H9 (cell line): ENCODE results near the gene AATK. TPM values are rescaled to one million over a fixed set of nuclear protein-coding genes. Genes with fewer than 3 reads are reported as not detected.

Experiments
- DNase-seq: peaks from one replicate; pipeline ENCODE4 v3.0.0-alpha.2; 2017
- H2AFZ ChIP-seq: one replicate; pipeline ENCODE4 v1.6.1; 2013; ENCODE audit warnings: mild to moderate bottlenecking, low read length, control low read depth, moderate library complexity
- H2AK5ac ChIP-seq: 2 replicates; pipeline ENCODE4 v1.6.1; 2013; ENCODE audit warnings: low read length, control low read depth, mixed read lengths; ENCODE audit not compliant: insufficient read length
- H2BK120ac ChIP-seq: one replicate; pipeline ENCODE4 v1.6.1; 2013; ENCODE audit warnings: low read depth, mild to moderate bottlenecking, low read length, control low read depth, inconsistent platforms; ENCODE audit not compliant: poor library complexity, severe bottlenecking
- H2BK12ac ChIP-seq: 2 replicates; pipeline ENCODE4 v1.6.1; 2013; ENCODE audit warnings: low read length, control low read depth, mixed read lengths, low read depth; ENCODE audit not compliant: insufficient read length
- H2BK15ac ChIP-seq: 2 replicates; pipeline ENCODE4 v1.6.1; 2013; ENCODE audit warnings: low read depth, low read length, control low read depth
- H2BK20ac ChIP-seq: one replicate; pipeline ENCODE4 v1.6.1; 2013; ENCODE audit warnings: low read depth, mild to moderate bottlenecking, low read length, control low read depth, inconsistent platforms; ENCODE audit not compliant: poor library complexity, severe bottlenecking
- H2BK5ac ChIP-seq: 2 replicates; pipeline ENCODE4 v1.6.1; 2013; ENCODE audit warnings: low read length, control low read depth, mixed read lengths; ENCODE audit not compliant: insufficient read length
- H3K14ac ChIP-seq: 2 replicates; pipeline ENCODE4 v1.6.1; 2013; ENCODE audit warnings: low read length, control low read depth; ENCODE audit not compliant: insufficient read depth
- H3K18ac ChIP-seq: 2 replicates; pipeline ENCODE4 v1.6.1; 2013; ENCODE audit warnings: low read depth, mild to moderate bottlenecking, mixed read lengths, low read length, control low read depth; ENCODE audit not compliant: insufficient read length
- H3K23ac ChIP-seq: 2 replicates; pipeline ENCODE4 v1.6.1; 2013; ENCODE audit warnings: low read length, control low read depth, mixed read lengths, low read depth; ENCODE audit not compliant: insufficient read length
- H3K23me2 ChIP-seq: 2 replicates; pipeline ENCODE4 v1.6.1; 2013; ENCODE audit warnings: low read depth, mild to moderate bottlenecking, mixed read lengths, low read length, control low read depth; ENCODE audit not compliant: insufficient read length, poor library complexity, severe bottlenecking
- H3K27ac ChIP-seq: 2 replicates; pipeline ENCODE4 v1.5.1; 2013; ENCODE audit warnings: low read length, control low read depth, mixed read lengths, low read depth; ENCODE audit not compliant: insufficient read length
- H3K27me3 ChIP-seq: 2 replicates; pipeline ENCODE4 v1.6.1; 2013; ENCODE audit warnings: low read length, control low read depth, inconsistent platforms; ENCODE audit not compliant: insufficient read depth
- H3K4ac ChIP-seq: 2 replicates; pipeline ENCODE4 v1.6.1; 2013; ENCODE audit warnings: low read depth, mild to moderate bottlenecking, control low read depth, inconsistent platforms, low read length, moderate library complexity
- H3K4me1 ChIP-seq: 2 replicates; pipeline ENCODE4 v1.6.1; 2013; ENCODE audit warnings: low read length, control low read depth, inconsistent platforms; ENCODE audit not compliant: insufficient read depth
- H3K4me2 ChIP-seq: 2 replicates; pipeline ENCODE4 v1.6.1; 2013; ENCODE audit warnings: low read length, control low read depth, mixed read lengths; ENCODE audit not compliant: insufficient read length, insufficient read depth
- H3K56ac ChIP-seq: 2 replicates; pipeline ENCODE4 v1.6.1; 2013; ENCODE audit warnings: low read depth, mild to moderate bottlenecking, mixed read lengths, low read length, control low read depth; ENCODE audit not compliant: insufficient read length
- H3K79me1 ChIP-seq: 2 replicates; pipeline ENCODE4 v1.6.1; 2013; ENCODE audit warnings: low read depth, mild to moderate bottlenecking, moderate library complexity, low read length, control low read depth, inconsistent platforms; ENCODE audit not compliant: insufficient read depth, poor library complexity, severe bottlenecking
- H3K79me2 ChIP-seq: 2 replicates; pipeline ENCODE4 v1.6.1; 2013; ENCODE audit warnings: low read length, control low read depth, inconsistent platforms; ENCODE audit not compliant: insufficient read depth
- H3K9ac ChIP-seq: 2 replicates; pipeline ENCODE4 v1.6.1; 2013; ENCODE audit warnings: low read length, control low read depth, mixed read lengths; ENCODE audit not compliant: insufficient read length; ENCODE audit errors: extremely low read depth
- H3K9me3 ChIP-seq: one replicate; pipeline ENCODE4 v1.6.1; 2013; ENCODE audit warnings: low read depth, low read length, inconsistent platforms; ENCODE audit not compliant: control insufficient read depth
- H3T11ph ChIP-seq: one replicate; pipeline ENCODE4 v1.6.1; 2013; ENCODE audit warnings: mild to moderate bottlenecking, low read length, control low read depth, inconsistent platforms
- H4K20me1 ChIP-seq: one replicate; pipeline ENCODE4 v1.6.1; 2013; ENCODE audit not compliant: control insufficient read depth, insufficient read length, insufficient read depth
- H4K5ac ChIP-seq: 2 replicates; pipeline ENCODE4 v1.6.1; 2013; ENCODE audit warnings: low read depth, mild to moderate bottlenecking, mixed read lengths, low read length, control low read depth; ENCODE audit not compliant: insufficient read length
- H4K8ac ChIP-seq: replicated peaks from 2 replicates; pipeline ENCODE4 v1.6.1; 2013; ENCODE audit warnings: low read length, control low read depth, mixed read lengths, low read depth; ENCODE audit not compliant: insufficient read length
- H4K91ac ChIP-seq: 2 replicates; pipeline ENCODE4 v1.6.1; 2013; ENCODE audit warnings: low read depth, mild to moderate bottlenecking, moderate library complexity, mixed read lengths, low read length, control low read depth; ENCODE audit not compliant: insufficient read length
- H3K27ac Mint-ChIP-seq, 3 experiments: 2 replicates in 2 of 3; 3 replicates in 1 of 3; pipeline ENCODE4 v1.8.0; 2020 to 2021; ENCODE audit warnings: mixed read lengths in 3 of 3, mild to moderate bottlenecking in 1 of 3, moderate library complexity in 1 of 3
- H3K27me3 Mint-ChIP-seq: 2 replicates; pipeline ENCODE4 v1.8.0; 2021; ENCODE audit warnings: low read depth, mild to moderate bottlenecking, moderate library complexity, mixed read lengths
- H3K36me3 Mint-ChIP-seq, 3 experiments: 2 replicates in 2 of 3; 3 replicates in 1 of 3; pipeline ENCODE4 v1.8.0; 2020 to 2021; ENCODE audit warnings: low read depth in 3 of 3, mixed read lengths in 3 of 3; ENCODE audit not compliant: insufficient read depth in 1 of 3
- H3K4me1 Mint-ChIP-seq, 2 experiments: 2 replicates each; pipeline ENCODE4 v1.8.0; 2020; ENCODE audit warnings: mixed read lengths in 2 of 2
- H3K4me3 Mint-ChIP-seq, 2 experiments: 2 replicates in 1 of 2; 3 replicates in 1 of 2; pipeline ENCODE4 v1.8.0; 2020 to 2021; ENCODE audit warnings: mild to moderate bottlenecking in 2 of 2, mixed read lengths in 2 of 2, moderate library complexity in 1 of 2
- H3K9me3 Mint-ChIP-seq, 2 experiments: 2 replicates in 1 of 2; 3 replicates in 1 of 2; pipeline ENCODE4 v1.8.0; 2020; ENCODE audit warnings: mild to moderate bottlenecking in 2 of 2, mixed read lengths in 2 of 2, moderate library complexity in 1 of 2
- CTCF ChIP-seq: fragments of 200-600 bp; sonication (generic); conservative IDR thresholded peaks from 3 replicates; pipeline ENCODE4 v1.8.0; 2021; ENCODE audit warnings: antibody characterized with exemption, mild to moderate bottlenecking
- WGBS: extraction: QIAGEN DNeasy Blood & Tissue Kit; methylation state at CpG from one replicate; pipeline ENCODE4 v1.1.7; 2013; ENCODE audit warnings: missing lambda C conversion rate, low lambda C conversion rate, mixed read lengths; ENCODE audit not compliant: insufficient read length; ENCODE audit errors: extremely low coverage; 5-methylcytosine and 5-hydroxymethylcytosine counted together
- total RNA-seq: library from RNA; stranded (reverse); gene quantifications from 2 replicates; pipeline ENCODE4 v1.2.1, GENCODE V29; 2021

Gene AATK
- total RNA-seq, 1 experiment from 2014 or later, result 2.4 TPM

- no peak overlapping the region for H3T11ph ChIP-seq
- no peaks in the 10 kb centered on the region for H4K20me1 ChIP-seq
- H3K9ac ChIP-seq, result no peak overlapping the region
- H2AFZ ChIP-seq, result no peak overlapping the region
- peaks cover 0 to 14% (median 4%) of the 10 kb centered on the region in 3 experiments; a peak in 5 of 7 replicates for H3K36me3 Mint-ChIP-seq
- H3K4me1 ChIP-seq, result no peaks in the 10 kb centered on the region
- no peak overlapping the region for H3K4me3 Mint-ChIP-seq
- no peak overlapping the region for H3K27ac ChIP-seq
- no peak overlapping the region for H3K4ac ChIP-seq
- no peak overlapping the region for H3K27ac Mint-ChIP-seq
- no peaks in the 10 kb centered on the region for H3K27me3 ChIP-seq
- no peak overlapping the region for H2AK5ac ChIP-seq
- DNase-seq, result no peak
- H3K14ac ChIP-seq, result no peak overlapping the region
- no peaks in the 10 kb centered on the region for H3K4me1 Mint-ChIP-seq
- no peaks in the 10 kb centered on the region for H3K27me3 Mint-ChIP-seq
- no peak overlapping the region for H4K5ac ChIP-seq
- no peaks in the 10 kb centered on the region for H3K79me2 ChIP-seq
- no peak overlapping the region for H3K23ac ChIP-seq
- H3K9me3 ChIP-seq, result no peaks in the 10 kb centered on the region
- no peak overlapping the region for H3K18ac ChIP-seq
- H3K9me3 Mint-ChIP-seq, result no peaks in the 10 kb centered on the region
- no peak overlapping the region for H2BK5ac ChIP-seq
- WGBS, result no CpG with 5 or more reads among the region's 21 CpGs
- TF ChIP-seq CTCF, result no peak
- no peaks in the 10 kb centered on the region for H3K79me1 ChIP-seq
- H3K56ac ChIP-seq, result no peak overlapping the region
- no peak overlapping the region for H2BK120ac ChIP-seq
- H3K23me2 ChIP-seq, result no peaks in the 10 kb centered on the region
- no peak overlapping the region for H3K4me2 ChIP-seq
- no peak overlapping the region for H2BK20ac ChIP-seq
- H2BK15ac ChIP-seq, result no peak overlapping the region
- no peak overlapping the region for H2BK12ac ChIP-seq
- H4K8ac ChIP-seq, result no peak overlapping the region
- no peak overlapping the region for H4K91ac ChIP-seq
Measured at GRCh38 chr17:81194225-81194760, 28.3 kb upstream of the AATK start.
